Prostate gland (tissue), 2 donors: ENCODE data around the gene TMEM150C. TPM values are rescaled to one million over a fixed set of nuclear protein-coding genes. Genes with fewer than 3 reads are reported as not detected.

Source experiments
- DNase-seq: peaks from one replicate; pipeline ENCODE4 v3.0.0-alpha.2; 2019; ENCODE audit warnings: low spot score
- H3K27ac ChIP-seq, 2 donors: fragments of 200-600 bp; sonication (generic); 2 replicates each; pipeline ENCODE4 v1.5.1; 2017 to 2019
- H3K27me3 ChIP-seq: fragments of 200-600 bp; sonication (generic); replicated peaks from 2 replicates; pipeline ENCODE4 v1.5.1; 2019; ENCODE audit not compliant: insufficient read depth
- H3K36me3 ChIP-seq, 2 donors: fragments of 200-600 bp; sonication (generic); 1 replicate in 1 of 2; 2 replicates in 1 of 2; pipeline versions ENCODE4 v1.5.1 to v1.8.1; 2017 to 2019
- H3K4me1 ChIP-seq: fragments of 200-600 bp; sonication (generic); replicated peaks from 2 replicates; pipeline ENCODE4 v1.5.1; 2019
- H3K4me3 ChIP-seq, 2 donors: fragments of 200-600 bp; sonication (generic); 2 replicates each; pipeline ENCODE4 v1.5.1; 2017 to 2019
- H3K9me3 ChIP-seq: fragments of 200-600 bp; sonication (generic); 2 replicates; pipeline ENCODE4 v1.5.1; 2017
- POLR2A ChIP-seq: fragments of 450-650 bp; IDR thresholded peaks from one replicate; pipeline ENCODE4 v1.6.1; 2016; ENCODE audit warnings: antibody characterized with exemption, mild to moderate bottlenecking
- POLR2AphosphoS5 ChIP-seq: sonication (generic); formaldehyde crosslinking; IDR thresholded peaks from one replicate; pipeline ENCODE4 v1.6.1; 2017; ENCODE audit warnings: antibody characterized with exemption
- WGBS: methylation state at CpG from one replicate; pipeline ENCODE4 v1.1.5; 2018; 5-methylcytosine and 5-hydroxymethylcytosine counted together
- intact Hi-C: fragments of 100-400 bp; cut with DNase I; formaldehyde crosslinking; loops from one replicate; pipeline ENCODE4 v1.14.2; 2022
- total RNA-seq, 2 donors: library from RNA; depleted of rRNA; stranded (reverse); fragments of >200 nt; gene quantifications; one replicate each; pipeline ENCODE4 v1.1.0, GENCODE V29; 2016
- TF ChIP-seq, protein P1 (sequence below), 4 experiments: fragments of 200-600 bp in 2 of 4; fragments of 450-650 bp in 2 of 4; sonication (generic) in 2 of 4; IDR thresholded peaks; 1 replicate in 3 of 4; 2 replicates in 1 of 4; pipeline ENCODE4 v1.5.1; 2016 to 2019; ENCODE audit warnings: antibody characterized with exemption in 4 of 4, mild to moderate bottlenecking in 2 of 4, moderate library complexity in 2 of 4

Gene TMEM150C
- total RNA-seq, 2 donors from 2014 or later, result 24.9 to 30.0 TPM

DNA sequence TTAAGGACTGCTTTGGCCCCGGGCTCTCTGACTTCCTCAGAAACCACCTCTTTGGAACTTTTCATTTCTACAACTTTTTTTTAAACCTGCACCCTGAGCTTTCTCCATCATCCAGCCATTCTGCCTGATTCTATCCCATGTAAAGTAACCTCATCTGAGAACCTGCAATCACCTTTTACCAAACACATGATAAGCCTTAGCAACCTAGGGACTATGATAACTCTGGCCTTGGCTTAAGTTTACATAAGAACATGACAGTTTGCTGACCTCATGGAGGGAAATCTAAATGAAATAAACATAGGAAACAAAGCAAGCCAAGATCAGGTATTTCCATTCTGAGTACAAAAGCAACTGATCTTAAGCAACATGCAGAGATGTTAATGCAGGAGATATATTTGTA is 15.7 kb upstream of the TMEM150C start:
- Histone ChIP-seq H3K9me3 (no peaks in the 10 kb centered on the region), H3K4me1 (no peaks in the 10 kb centered on the region), H3K27ac (no peak overlapping the region), H3K27me3 (no peaks in the 10 kb centered on the region), H3K36me3 (no peaks in the 10 kb centered on the region), H3K4me3 (no peak overlapping the region)
- WGBS, result 91% methylated on average over 1 of the region's 1 CpG
- no peak for DNase-seq
- intact Hi-C loops, result no loop called here
- TF ChIP-seq, protein P1, sequence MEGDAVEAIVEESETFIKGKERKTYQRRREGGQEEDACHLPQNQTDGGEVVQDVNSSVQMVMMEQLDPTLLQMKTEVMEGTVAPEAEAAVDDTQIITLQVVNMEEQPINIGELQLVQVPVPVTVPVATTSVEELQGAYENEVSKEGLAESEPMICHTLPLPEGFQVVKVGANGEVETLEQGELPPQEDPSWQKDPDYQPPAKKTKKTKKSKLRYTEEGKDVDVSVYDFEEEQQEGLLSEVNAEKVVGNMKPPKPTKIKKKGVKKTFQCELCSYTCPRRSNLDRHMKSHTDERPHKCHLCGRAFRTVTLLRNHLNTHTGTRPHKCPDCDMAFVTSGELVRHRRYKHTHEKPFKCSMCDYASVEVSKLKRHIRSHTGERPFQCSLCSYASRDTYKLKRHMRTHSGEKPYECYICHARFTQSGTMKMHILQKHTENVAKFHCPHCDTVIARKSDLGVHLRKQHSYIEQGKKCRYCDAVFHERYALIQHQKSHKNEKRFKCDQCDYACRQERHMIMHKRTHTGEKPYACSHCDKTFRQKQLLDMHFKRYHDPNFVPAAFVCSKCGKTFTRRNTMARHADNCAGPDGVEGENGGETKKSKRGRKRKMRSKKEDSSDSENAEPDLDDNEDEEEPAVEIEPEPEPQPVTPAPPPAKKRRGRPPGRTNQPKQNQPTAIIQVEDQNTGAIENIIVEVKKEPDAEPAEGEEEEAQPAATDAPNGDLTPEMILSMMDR (IDR thresholded peaks at IDR 0.05), result no peak
- TF ChIP-seq POLR2AphosphoS5 (no peak), POLR2A (no peak)

DNA sequence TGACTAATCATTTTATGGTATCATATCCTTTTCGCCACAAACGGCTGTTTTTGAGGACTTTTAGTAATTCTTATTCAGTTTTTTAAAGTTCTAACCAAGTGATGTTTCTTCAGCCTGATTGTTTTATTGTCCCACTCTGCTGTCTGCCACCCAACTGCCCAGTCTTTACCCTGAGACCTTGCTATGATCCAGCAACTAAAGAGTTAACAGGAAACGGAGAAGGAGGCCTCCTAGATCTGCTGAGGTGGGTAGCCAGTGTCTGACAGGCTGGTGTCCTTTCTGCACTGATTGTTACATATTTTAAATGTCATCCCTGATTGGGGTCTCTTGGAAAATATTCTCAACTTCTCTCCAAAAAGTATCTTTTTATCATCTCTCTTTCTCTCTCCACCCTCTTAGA is 7.9 kb upstream of the TMEM150C start:
- Histone ChIP-seq H3K4me3 (no peak overlapping the region), H3K36me3 (no peaks in the 10 kb centered on the region), H3K4me1 (no peaks in the 10 kb centered on the region), H3K27me3 (no peaks in the 10 kb centered on the region), H3K27ac (no peak overlapping the region), H3K9me3 (no peaks in the 10 kb centered on the region)
- no peak for TF ChIP-seq POLR2AphosphoS5
- no peak for TF ChIP-seq POLR2A
- TF ChIP-seq, protein P1 (IDR thresholded peaks at IDR 0.05), result no peak
- WGBS, result 60% methylated on average over 3 of the region's 3 CpGs
- intact Hi-C loops, result no loop called here
- no peak for DNase-seq

DNA sequence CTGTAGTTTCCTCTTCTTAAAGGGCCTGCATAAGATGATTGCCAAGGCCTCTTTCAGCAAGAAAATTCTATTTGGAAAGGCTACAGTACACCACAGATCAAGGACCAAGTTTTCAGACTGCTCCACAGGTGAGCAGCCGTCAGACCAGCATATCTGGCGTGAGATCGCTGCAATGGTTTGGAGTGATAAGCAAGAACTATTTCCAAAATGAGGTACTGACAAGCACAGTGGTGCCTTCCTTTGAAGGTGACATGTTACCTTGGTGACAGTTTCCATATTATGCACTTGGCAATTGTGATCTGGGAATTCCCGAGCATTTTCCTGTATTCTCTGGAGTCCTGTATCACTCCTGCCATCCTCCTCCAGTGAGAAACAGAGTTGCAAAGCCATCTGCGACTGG is 7.3 kb upstream of the TMEM150C start:
- no peak for DNase-seq
- no peak overlapping the region for H3K27ac ChIP-seq
- TF ChIP-seq POLR2A, result no peak
- TF ChIP-seq POLR2AphosphoS5, result no peak
- TF ChIP-seq, protein P1 (IDR thresholded peaks at IDR 0.05), result no peak
- H3K4me1 ChIP-seq, result no peaks in the 10 kb centered on the region
- no peaks in the 10 kb centered on the region for H3K27me3 ChIP-seq
- H3K9me3 ChIP-seq, result no peaks in the 10 kb centered on the region
- H3K4me3 ChIP-seq, result no peak overlapping the region
- intact Hi-C loops, result no loop called here
- 78% methylated on average over 5 of the region's 5 CpGs for WGBS
- H3K36me3 ChIP-seq, result no peaks in the 10 kb centered on the region

DNA sequence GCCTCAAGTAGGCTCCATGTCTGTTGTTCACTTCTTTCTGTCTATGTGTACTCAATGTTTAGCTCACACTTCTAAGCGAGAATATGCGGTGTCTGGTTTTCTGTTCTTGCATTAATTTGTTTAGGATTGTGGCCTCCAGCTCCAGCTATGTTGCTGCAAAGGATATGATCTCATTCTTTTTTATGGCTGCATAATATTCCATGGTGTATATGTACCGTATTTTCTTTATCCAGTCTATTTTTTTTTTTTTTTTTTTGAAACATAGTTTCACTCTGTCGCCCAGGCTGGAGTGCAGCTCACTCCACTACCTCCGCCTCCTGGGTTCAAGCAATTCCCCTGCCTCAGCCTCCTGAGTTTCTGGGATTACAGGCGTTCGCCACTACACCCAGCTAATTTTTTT is 5.7 kb upstream of the TMEM150C start:
- no peak for TF ChIP-seq POLR2A
- TF ChIP-seq POLR2AphosphoS5, result no peak
- TF ChIP-seq, protein P1 (IDR thresholded peaks at IDR 0.05), result no peak
- no peak for DNase-seq
- H3K4me3 ChIP-seq, result no peak overlapping the region
- WGBS, result 95% methylated on average over 7 of the region's 7 CpGs
- no peaks in the 10 kb centered on the region for H3K36me3 ChIP-seq
- intact Hi-C loops, result no loop called here
- no peaks in the 10 kb centered on the region for H3K27me3 ChIP-seq
- no peak overlapping the region for H3K27ac ChIP-seq
- no peaks in the 10 kb centered on the region for H3K4me1 ChIP-seq
- H3K9me3 ChIP-seq, result no peaks in the 10 kb centered on the region

DNA sequence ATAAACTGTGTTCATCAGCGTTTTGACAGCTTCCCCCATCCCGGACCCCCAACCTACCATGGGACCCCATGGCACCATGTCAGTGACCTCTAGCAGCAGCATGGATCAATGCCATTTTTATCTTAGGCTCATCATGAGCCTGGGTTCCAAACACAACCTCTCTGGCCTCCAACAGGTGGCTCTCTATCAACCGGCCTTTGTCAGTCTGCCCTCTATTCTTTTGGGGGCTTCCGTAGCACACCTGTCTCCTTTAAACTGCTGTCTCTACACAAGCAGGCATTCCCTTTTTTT is 721 bp upstream of the TMEM150C start:
- Histone ChIP-seq H3K4me3 (peak overlapping the region in 1 of 2 donors; percentile 80), H3K36me3 (no peaks in the 10 kb centered on the region), H3K9me3 (no peaks in the 10 kb centered on the region), H3K4me1 (no peaks in the 10 kb centered on the region), H3K27ac (no peak overlapping the region), H3K27me3 (no peaks in the 10 kb centered on the region)
- WGBS, result 77% methylated on average over 4 of the region's 4 CpGs
- no peak for TF ChIP-seq POLR2AphosphoS5
- TF ChIP-seq, protein P1 (IDR thresholded peaks at IDR 0.05), result no peak
- TF ChIP-seq POLR2A, result no peak
- no peak for DNase-seq
- intact Hi-C loops, result no loop called here
